Type B pancreatic cell (in vitro differentiated cells): ENCODE results near the gene TMEM217. TPM values are rescaled to one million over a fixed set of nuclear protein-coding genes. Genes with fewer than 3 reads are reported as not detected.
A peak's percentile ranks its signal among the peaks of the same experiment; 100 is the strongest.

Experiments
- DNase-seq: peaks from one replicate; pipeline ENCODE4 v3.0.0; 2021; ENCODE audit warnings: mixed read lengths; ENCODE audit not compliant: unreplicated experiment; ENCODE audit errors: extremely low spot score
- H3K27ac Mint-ChIP-seq: 2 replicates; pipeline ENCODE4 v1.8.0; 2021; ENCODE audit warnings: mild to moderate bottlenecking, mixed read lengths
- H3K27me3 Mint-ChIP-seq: 2 replicates; pipeline ENCODE4 v1.8.0; 2021; ENCODE audit warnings: mixed read lengths
- H3K36me3 Mint-ChIP-seq: 2 replicates; pipeline ENCODE4 v1.8.0; 2021; ENCODE audit warnings: mixed read lengths
- H3K4me1 Mint-ChIP-seq: one replicate; pipeline ENCODE4 v1.8.0; 2021; ENCODE audit warnings: mixed read lengths; ENCODE audit not compliant: unreplicated experiment
- H3K4me3 Mint-ChIP-seq: 2 replicates; pipeline ENCODE4 v1.8.0; 2021; ENCODE audit warnings: mild to moderate bottlenecking, mixed read lengths
- H3K9me3 Mint-ChIP-seq: 2 replicates; pipeline ENCODE4 v1.8.0; 2021; ENCODE audit warnings: mixed read lengths
- total RNA-seq: library from RNA; stranded (reverse); gene quantifications from 2 replicates; pipeline ENCODE4 v1.2.1, GENCODE V29; 2021; ENCODE audit warnings: low replicate concordance
- TF ChIP-seq, protein P1 (sequence below): fragments of 200-600 bp; sonication (generic); conservative IDR thresholded peaks from 2 replicates; pipeline ENCODE4 v1.5.0; 2021; ENCODE audit warnings: antibody characterized with exemption, mild to moderate bottlenecking

TMEM217 gene
- total RNA-seq, 1 donor from 2014 or later: 1.1 TPM

DNA sequence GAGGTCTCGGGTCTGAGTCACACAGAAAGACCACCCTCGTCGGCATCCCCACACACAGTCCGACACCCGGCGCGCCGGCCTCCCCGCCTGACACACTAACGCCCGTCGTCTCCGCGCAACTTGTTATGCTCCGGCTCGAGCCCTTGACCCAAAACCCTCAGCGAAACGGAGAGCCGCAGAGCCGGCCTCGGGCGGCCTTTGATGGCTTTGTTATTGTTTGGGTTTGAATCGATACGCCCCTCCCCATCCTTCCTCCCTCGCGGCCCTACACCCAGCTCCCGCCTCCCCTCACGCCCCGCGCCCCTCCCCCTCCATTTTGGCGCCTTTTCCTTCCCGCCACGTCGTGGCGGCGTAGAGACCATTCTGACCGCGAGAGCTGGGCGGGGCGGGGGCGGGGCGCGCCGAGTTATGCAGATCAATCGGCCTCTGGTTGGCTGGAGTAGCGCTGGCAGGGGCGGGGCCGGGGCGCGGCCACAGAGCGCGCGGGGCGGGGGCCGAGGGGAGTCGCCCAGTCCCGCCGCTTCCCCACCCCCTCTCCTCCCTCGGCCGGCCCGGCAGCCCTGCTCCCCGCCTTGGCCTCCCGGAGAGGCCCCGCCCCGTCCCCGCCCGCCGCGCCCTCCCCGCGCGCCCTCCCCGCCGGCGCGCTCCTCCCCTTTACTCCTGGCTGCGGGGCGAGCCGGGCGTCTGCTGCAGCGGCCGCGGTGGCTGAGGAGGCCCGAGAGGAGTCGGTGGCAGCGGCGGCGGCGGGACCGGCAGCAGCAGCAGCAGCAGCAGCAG is 88.3 kb downstream of the TMEM217 start, which contains the start of gene PIM1:
TSS of gene PIM1 (plus strand) at position 657 of the 777 bp plus-strand sequence. CDS start 424 bp downstream, outside the sequence.
- Mint-ChIP-seq H3K4me3 (peak within 1 kb of the TSS; percentile 95), H3K36me3 (peaks cover 17% of the 10 kb centered on the region), H3K4me1 (peaks cover 26% of the 10 kb centered on the region), H3K27ac (peak within 1 kb of the TSS; percentile 98), H3K27me3 (no peaks in the 10 kb centered on the region), H3K9me3 (no peaks in the 10 kb centered on the region)
- TF ChIP-seq, protein P1, sequence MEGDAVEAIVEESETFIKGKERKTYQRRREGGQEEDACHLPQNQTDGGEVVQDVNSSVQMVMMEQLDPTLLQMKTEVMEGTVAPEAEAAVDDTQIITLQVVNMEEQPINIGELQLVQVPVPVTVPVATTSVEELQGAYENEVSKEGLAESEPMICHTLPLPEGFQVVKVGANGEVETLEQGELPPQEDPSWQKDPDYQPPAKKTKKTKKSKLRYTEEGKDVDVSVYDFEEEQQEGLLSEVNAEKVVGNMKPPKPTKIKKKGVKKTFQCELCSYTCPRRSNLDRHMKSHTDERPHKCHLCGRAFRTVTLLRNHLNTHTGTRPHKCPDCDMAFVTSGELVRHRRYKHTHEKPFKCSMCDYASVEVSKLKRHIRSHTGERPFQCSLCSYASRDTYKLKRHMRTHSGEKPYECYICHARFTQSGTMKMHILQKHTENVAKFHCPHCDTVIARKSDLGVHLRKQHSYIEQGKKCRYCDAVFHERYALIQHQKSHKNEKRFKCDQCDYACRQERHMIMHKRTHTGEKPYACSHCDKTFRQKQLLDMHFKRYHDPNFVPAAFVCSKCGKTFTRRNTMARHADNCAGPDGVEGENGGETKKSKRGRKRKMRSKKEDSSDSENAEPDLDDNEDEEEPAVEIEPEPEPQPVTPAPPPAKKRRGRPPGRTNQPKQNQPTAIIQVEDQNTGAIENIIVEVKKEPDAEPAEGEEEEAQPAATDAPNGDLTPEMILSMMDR: no peak
- peak; percentile 97 for DNase-seq

DNA sequence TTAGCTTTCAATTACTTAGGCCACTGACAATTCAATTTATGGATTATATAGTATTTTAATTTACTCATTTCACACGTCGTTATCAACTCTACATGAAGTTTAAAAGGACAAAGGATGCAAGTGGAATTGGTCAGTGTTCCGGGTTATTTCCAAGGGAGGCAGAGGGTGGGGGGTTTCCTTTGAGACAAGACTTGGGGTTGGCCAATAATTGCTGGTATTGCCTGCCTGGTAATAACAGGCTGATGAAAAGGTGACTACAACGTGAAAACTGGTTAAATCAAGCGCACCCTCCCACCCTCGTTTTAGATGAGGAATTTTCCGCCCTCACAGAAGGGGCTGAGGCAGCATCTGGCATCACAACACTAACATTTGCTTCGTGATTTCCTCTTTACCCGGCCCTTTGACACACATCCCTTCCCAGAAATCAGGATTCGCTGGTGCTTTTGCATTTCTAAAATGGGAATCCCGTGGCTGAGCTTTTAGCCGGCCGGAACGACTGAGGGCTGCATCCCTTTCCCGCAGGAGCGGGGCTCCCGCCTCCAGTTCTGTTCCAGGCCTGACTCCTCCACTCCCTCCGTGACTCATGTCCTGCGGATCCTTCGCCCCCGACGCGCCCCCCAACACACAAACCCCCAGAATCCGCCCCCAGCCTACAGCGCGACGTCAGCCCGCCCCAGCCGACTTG is 89.0 kb downstream of the TMEM217 start:
- no peak for DNase-seq
- no peaks in the 10 kb centered on the region for H3K27me3 Mint-ChIP-seq
- peak overlapping the region; percentile 95 for H3K4me3 Mint-ChIP-seq
- H3K27ac Mint-ChIP-seq: peak overlapping the region; percentile 98
- H3K4me1 Mint-ChIP-seq: peaks cover 26% of the 10 kb centered on the region
- peaks cover 12% of the 10 kb centered on the region for H3K36me3 Mint-ChIP-seq
- TF ChIP-seq, protein P1: no peak
- H3K9me3 Mint-ChIP-seq: no peaks in the 10 kb centered on the region

DNA sequence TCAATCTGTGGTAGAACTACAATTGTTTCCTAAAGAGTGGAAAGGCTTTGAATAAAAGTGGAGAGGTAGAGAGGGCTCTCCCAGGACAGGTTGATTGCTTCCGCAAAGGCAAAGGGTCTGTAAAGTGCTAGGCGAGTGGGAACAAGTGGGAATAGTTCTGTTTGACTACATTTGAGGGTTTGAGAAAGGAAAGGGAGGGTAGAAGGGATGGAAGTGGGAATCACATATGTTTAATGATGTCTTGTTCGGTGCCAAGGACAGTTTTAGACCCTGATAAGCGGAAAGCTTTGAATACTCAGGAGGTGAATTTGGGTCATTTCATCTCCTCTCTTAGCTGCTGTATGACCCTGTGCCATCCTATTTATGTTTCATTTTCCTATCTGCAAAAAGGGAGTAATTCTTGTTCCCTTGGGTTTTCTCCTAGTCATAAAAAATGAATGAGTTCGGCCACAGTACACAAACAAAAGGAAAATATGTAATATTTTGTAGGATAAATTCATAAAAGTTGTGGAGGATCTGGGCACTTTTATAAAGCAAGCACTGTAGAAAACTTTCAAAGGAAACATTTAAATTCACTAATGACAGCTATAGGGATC is 89.7 kb downstream of the TMEM217 start:
- Mint-ChIP-seq H3K4me1 (peaks cover 20% of the 10 kb centered on the region), H3K27me3 (no peaks in the 10 kb centered on the region), H3K36me3 (peaks cover 8% of the 10 kb centered on the region), H3K9me3 (no peaks in the 10 kb centered on the region), H3K4me3 (peak overlapping the region; percentile 95), H3K27ac (peak overlapping the region; percentile 98)
- TF ChIP-seq, protein P1: no peak
- DNase-seq: no peak

DNA sequence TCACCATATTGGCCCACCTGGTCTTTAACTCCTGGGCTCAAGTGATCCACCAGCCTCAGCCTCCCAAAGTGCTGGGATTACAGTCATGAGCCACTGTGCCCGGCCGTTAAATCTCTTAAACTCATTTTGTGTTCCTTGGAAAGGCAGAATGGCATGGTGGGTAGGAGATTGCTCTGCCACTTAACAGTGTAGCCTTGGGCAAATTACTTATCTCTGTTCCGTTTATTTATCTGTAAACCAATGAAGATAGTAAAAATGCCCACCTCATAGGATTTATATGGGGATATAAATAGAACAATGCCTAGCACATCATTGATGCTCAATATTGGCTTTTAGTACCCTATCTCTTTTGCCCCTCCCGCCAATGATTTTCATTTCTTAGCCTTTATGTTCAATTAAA is 95.2 kb downstream of the TMEM217 start:
- Mint-ChIP-seq H3K36me3 (no peaks in the 10 kb centered on the region), H3K4me1 (peaks cover 11% of the 10 kb centered on the region), H3K9me3 (no peaks in the 10 kb centered on the region), H3K27ac (no peak overlapping the region), H3K4me3 (no peak overlapping the region), H3K27me3 (no peaks in the 10 kb centered on the region)
- TF ChIP-seq, protein P1: no peak
- no peak for DNase-seq

Other genes starting within 250 kb of the TMEM217 start
- 41.5 and 74.2 TPM in 2 replicates for gene PIM1, start 88.0 kb downstream of the TMEM217 start, total RNA-seq
- gene TBC1D22B, start 372 bp downstream of the TMEM217 start, total RNA-seq: 13.6 and 14.1 TPM in 2 replicates
- 38.6 and 50.4 TPM in 2 replicates for gene RNF8, start 95.8 kb upstream of the TMEM217 start, total RNA-seq
- gene CMTR1, start 175.1 kb upstream of the TMEM217 start, total RNA-seq: 37.8 and 53.0 TPM in 2 replicates
- 28.1 and 38.3 TPM in 2 replicates for gene CCDC167, start 241.7 kb upstream of the TMEM217 start, total RNA-seq